HepG2 (cell line): ENCODE data around the gene NHERF2. TPM values are rescaled to one million over a fixed set of nuclear protein-coding genes. Genes with fewer than 3 reads are reported as not detected.

Experiments
- ATAC-seq: fragments of 200-7000 bp; cut with Tn5 transposase; 3 replicates; pipeline ENCODE4 v1.9.1; 2020; ENCODE audit warnings: mild to moderate bottlenecking, moderate library complexity
- BruUV-seq: library from RNA; stranded (reverse); fragments of 400-500 nt; replicated peaks from 2 replicates; lab custom pipeline; 2021; lab: Mats Ljungman, UMichigan
- CTCF ChIA-PET: fragments of 300-600 bp; formaldehyde crosslinking; extraction: SDS; loops from one replicate; lab custom pipeline; 2021; ENCODE audit warnings: low total read pairs, inconsistent platforms, low intra/inter-chr PET ratio; lab: Yijun Ruan, JAX
- POLR2A ChIA-PET: fragments of 350-600 bp; sonication (Branson Sonifier 250); formaldehyde crosslinking; loops from one replicate; lab custom pipeline; 2020; ENCODE audit warnings: antibody characterized with exemption, inconsistent platforms; lab: Yijun Ruan, JAX
- DNase-seq: peaks from one replicate; pipeline ENCODE4 v3.0.0-alpha.2; 2015; ENCODE audit warnings: low spot score
- FAIRE-seq: peaks from 3 replicates; lab custom pipeline; 2011; peaks lifted over from hg19 to GRCh38; lab: Jason Lieb, UNC
- H2AFZ ChIP-seq: one replicate; pipeline ENCODE4 v1.6.1; 2011; ENCODE audit warnings: low read length, inconsistent platforms
- H3K27ac ChIP-seq: fragments of 300-600 bp; 3 replicates; pipeline ENCODE4 v1.8.0; 2011; ENCODE audit warnings: mixed run types, mild to moderate bottlenecking, mixed read lengths, low read length, inconsistent platforms; ENCODE audit not compliant: insufficient read depth; ENCODE audit errors: extremely low read length
- H3K27me3 ChIP-seq, 2 experiments: fragments of 200-600 bp in 1 of 2; 2 replicates in 1 of 2; 3 replicates in 1 of 2; pipeline versions ENCODE4 v1.6.0 to v1.8.0; 2011; ENCODE audit warnings: low read length in 2 of 2, mild to moderate bottlenecking in 2 of 2, moderate library complexity in 2 of 2, inconsistent platforms in 1 of 2; ENCODE audit not compliant: insufficient read depth in 2 of 2, control insufficient read depth in 1 of 2
- H3K36me3 ChIP-seq, 2 experiments: fragments of 200-600 bp in 1 of 2; replicated peaks in 1 of 2; 2 replicates in 1 of 2; 3 replicates in 1 of 2; pipeline versions ENCODE4 v1.5.1 to v1.8.0; 2011; ENCODE audit warnings: low read length in 2 of 2, inconsistent platforms in 1 of 2; ENCODE audit not compliant: insufficient read depth in 2 of 2, control insufficient read depth in 1 of 2
- H3K4me1 ChIP-seq: 2 replicates; pipeline ENCODE4 v1.5.1; 2012; ENCODE audit warnings: low read length, inconsistent platforms; ENCODE audit not compliant: insufficient read depth
- H3K4me2 ChIP-seq: 2 replicates; pipeline ENCODE4 v1.6.0; 2011; ENCODE audit warnings: low read depth, low read length, inconsistent platforms
- H3K4me3 ChIP-seq, 3 experiments: fragments of 200-600 bp in 1 of 3; sonication (generic), shearing (Covaris generic) in 1 of 3; replicated peaks in 1 of 3; 2 replicates each; pipeline ENCODE4 v1.5.1; 2011 to 2016; ENCODE audit warnings: low read length in 3 of 3, inconsistent platforms in 2 of 3, low read depth in 2 of 3, mild to moderate bottlenecking in 2 of 3, control low read depth in 1 of 3, mixed read lengths in 1 of 3; ENCODE audit not compliant: insufficient read depth in 1 of 3
- H3K79me2 ChIP-seq: one replicate; pipeline ENCODE4 v1.6.1; 2011; ENCODE audit warnings: low read length, inconsistent platforms; ENCODE audit not compliant: insufficient read depth
- H3K9ac ChIP-seq: 2 replicates; pipeline ENCODE4 v1.6.0; 2011; ENCODE audit warnings: mild to moderate bottlenecking, low read depth, low read length, inconsistent platforms; ENCODE audit not compliant: insufficient read depth
- H3K9me3 ChIP-seq: 2 replicates; pipeline ENCODE4 v1.5.1; 2012; ENCODE audit warnings: mild to moderate bottlenecking, low read length
- H4K20me1 ChIP-seq: 2 replicates; pipeline ENCODE4 v1.6.0; 2011; ENCODE audit warnings: inconsistent platforms, mild to moderate bottlenecking, low read length, moderate library complexity; ENCODE audit not compliant: insufficient read depth
- CTCF ChIP-seq: sonication (generic); formaldehyde crosslinking; IDR thresholded peaks from 2 replicates; pipeline ENCODE4 v1.5.0; 2020; ENCODE audit warnings: mild to moderate bottlenecking, missing genetic modification reagents, moderate library complexity
- MYC ChIP-seq: sonication (generic); formaldehyde crosslinking; IDR thresholded peaks from 2 replicates; pipeline ENCODE4 v1.9.0; 2021; ENCODE audit warnings: missing genetic modification reagents, borderline replicate concordance
- SMC3 ChIP-seq: IDR thresholded peaks from 2 replicates; pipeline ENCODE4 v1.6.1; 2011; ENCODE audit warnings: low read length, improper control_type of control experiment
- ZFP91 ChIP-seq: sonication (generic); formaldehyde crosslinking; IDR thresholded peaks from 2 replicates; pipeline ENCODE4 v1.9.0; 2022; ENCODE audit warnings: missing genetic modification reagents, mild to moderate bottlenecking, borderline replicate concordance
- ZNF230 ChIP-seq: sonication (generic); formaldehyde crosslinking; IDR thresholded peaks from 2 replicates; pipeline ENCODE4 v1.4.0; 2020; ENCODE audit warnings: mild to moderate bottlenecking, missing genetic modification reagents
- ZNF354B ChIP-seq: sonication (generic); formaldehyde crosslinking; IDR thresholded peaks from 2 replicates; pipeline ENCODE4 v1.8.0; 2022; ENCODE audit warnings: mild to moderate bottlenecking, missing genetic modification reagents
- ZNF878 ChIP-seq: sonication (generic); formaldehyde crosslinking; IDR thresholded peaks from 2 replicates; pipeline ENCODE4 v1.8.1; 2023; ENCODE audit warnings: mild to moderate bottlenecking, missing genetic modification reagents, moderate library complexity
- WGBS: methylation state at CpG from one replicate; pipeline ENCODE4 v1.1.6; 2017; ENCODE audit warnings: low lambda C conversion rate; 5-methylcytosine and 5-hydroxymethylcytosine counted together
- in situ Hi-C: cut with HindIII; loops from 2 replicates; pipeline ENCODE4 v1.10.0; 2017; ENCODE audit warnings: low pct_unique_long_range_greater_than_20kb; ENCODE audit not compliant: extremely low pct_ligation_motif_present
- intact Hi-C: fragments of 100-400 bp; cut with micrococcal nuclease; formaldehyde crosslinking; loops from one replicate; pipeline ENCODE4 v1.10.0; 2022; ENCODE audit not compliant: unreplicated experiment
- polyA plus RNA-seq, 8 experiments: library from polyadenylated mRNA; depleted of rRNA in 3 of 8; stranded (reverse) in 7 of 8; unstranded in 1 of 8; fragments of >200 nt; fragmentation: Illumina TruSeq in 4 of 8; extraction: Trizol in 4 of 8; gene quantifications; 2 replicates each; pipeline versions ENCODE4 v1.2.1 to v1.2.3, GENCODE V29; 2011 to 2016; ENCODE audit warnings: low read depth in 4 of 8, missing spikeins in 1 of 8, mixed read lengths in 1 of 8; ENCODE audit not compliant: insufficient read depth in 1 of 8
- total RNA-seq, 5 experiments: library from RNA; depleted of rRNA; stranded (reverse); fragments of >200 nt; fragmentation: Illumina TruSeq; extraction: Trizol; gene quantifications; 2 replicates each; pipeline ENCODE4 v1.2.3, GENCODE V29; 2016; ENCODE audit warnings: low read depth in 1 of 5

The NHERF2 gene
- total and polyA plus RNA-seq, 2 of the 13 experiments (the other 11 are each of a cell fraction or from before 2014, with no cell fraction given) = 23.7 to 39.3 TPM

- TF ChIP-seq CTCF (CRISPR knock-in tag) (peak; percentile 71), SMC3 (peak; percentile 40; the same call in 1 of the 2 replicates)
These were observed 29.4 kb downstream of the NHERF2 start (continued) for GRCh38 chr16:2056077-2056476.

- in situ Hi-C loops = loop anchor here (5.0 kb wide), 1 partner anchor 35 kb away; no protein-coding TSS in a partner anchor
- H4K20me1 ChIP-seq = no peaks in the 10 kb centered on the region
- no peak for FAIRE-seq
- H3K9me3 ChIP-seq = no peaks in the 10 kb centered on the region
- intact Hi-C loops = loop anchor here (1.0 kb wide), 1 partner anchor 34 kb away; no protein-coding TSS in a partner anchor
- peak; percentile 28; the same call in 1 of the 2 replicates for TF ChIP-seq CTCF (CRISPR knock-in tag)
- TF ChIP-seq ZNF230 = no peak
- TF ChIP-seq MYC = no peak
- no peak for TF ChIP-seq ZNF354B (CRISPR knock-in tag)
- TF ChIP-seq ZFP91 = 0 out of 2 replicates have a peak, but pooled peaks have one; percentile 5
- no peak for TF ChIP-seq ZNF878 (CRISPR knock-in tag)
- no peak for DNase-seq
- H3K9ac ChIP-seq = no peak overlapping the region
- H2AFZ ChIP-seq = no peak overlapping the region
- 93% methylated on average over 3 of the region's 19 CpGs for WGBS
- ChIA-PET CTCF (interaction anchor here (1.5 to 3.1 kb wide), 2 partner anchors 34 to 53 kb away, joined by 5 to 15 read pairs; no protein-coding TSS in a partner anchor), POLR2A (interaction anchor here (1.8 to 2.3 kb wide), 3 partner anchors 21 to 98 kb away, joined by 7 to 14 read pairs (median 8); partner anchors contain the start of gene TRAF7)
- H3K36me3 ChIP-seq = peaks cover 18 to 22% of the 10 kb centered on the region in 2 experiments; a peak in 3 of 5 replicates
- no peak overlapping the region for H3K4me3 ChIP-seq
- no peaks in the 10 kb centered on the region for H3K4me1 ChIP-seq
- H3K27ac ChIP-seq = no peak overlapping the region
- peak; percentile 79 for ATAC-seq
- H3K79me2 ChIP-seq = no peaks in the 10 kb centered on the region
- H3K4me2 ChIP-seq = no peak overlapping the region
- H3K27me3 ChIP-seq = no peaks in the 10 kb centered on the region
- no TSS peak for BruUV-seq
These were observed 30.1 kb downstream of the NHERF2 start for GRCh38 chr16:2056681-2057407.
